Measurements from ENCODE around the gene APBB1.

APBB1 gene

GRCh38 chr11:6365659-6366058 is 53.2 kb downstream of the APBB1 start:
- TF ChIP-seq YY1 (IDR thresholded peaks at IDR 0.05; ENCODE audit: low read depth) (no peak), CEBPB (IDR thresholded peaks at IDR 0.05) (no peak)

- TF ChIP-seq EGR1 (IDR thresholded peaks at IDR 0.05) (no peak), RAD21 (IDR thresholded peaks at IDR 0.05; ENCODE audit: low read depth) (peak; percentile 85)
These were observed 55.8 kb downstream of the APBB1 start for GRCh38 chr11:6362873-6363678.

- TF ChIP-seq MAX (IDR thresholded peaks at IDR 0.05) (no peak), ZBTB7A (IDR thresholded peaks at IDR 0.05; ENCODE audit: low read depth) (no peak), YY1 (IDR thresholded peaks at IDR 0.05; ENCODE audit: low read depth) (no peak), CREB1 (IDR thresholded peaks at IDR 0.05; ENCODE audit: low read depth) (no peak), NFIC (IDR thresholded peaks at IDR 0.05) (no peak), TAF1 (IDR thresholded peaks at IDR 0.05; ENCODE audit: low read depth) (no peak), USF1 (IDR thresholded peaks at IDR 0.05) (no peak), TCF12 (IDR thresholded peaks at IDR 0.05; ENCODE audit: low read depth) (no peak), RAD21 (IDR thresholded peaks at IDR 0.05; ENCODE audit: low read depth) (no peak), EGR1 (IDR thresholded peaks at IDR 0.05) (no peak), REST (IDR thresholded peaks at IDR 0.05; ENCODE audit: low read depth) (no peak), EP300 (IDR thresholded peaks at IDR 0.05; ENCODE audit: borderline replicate concordance) (no peak), FOXM1 (IDR thresholded peaks at IDR 0.05; ENCODE audit: borderline replicate concordance, low read depth) (no peak), TEAD4 (IDR thresholded peaks at IDR 0.05) (no peak)
These were observed 56.6 kb downstream of the APBB1 start for GRCh38 chr11:6362185-6362872.

- TF ChIP-seq TCF12 (IDR thresholded peaks at IDR 0.05; ENCODE audit: low read depth) (no peak), MAX (IDR thresholded peaks at IDR 0.05) (no peak), FOXM1 (IDR thresholded peaks at IDR 0.05; ENCODE audit: borderline replicate concordance, low read depth) (no peak)
These were observed 58.7 kb downstream of the APBB1 start for GRCh38 chr11:6360183-6360582.

- no peak for TF ChIP-seq EGR1 (IDR thresholded peaks at IDR 0.05)
- TF ChIP-seq FOXM1 (IDR thresholded peaks at IDR 0.05; ENCODE audit: borderline replicate concordance, low read depth): no peak
- no peak for TF ChIP-seq TEAD4 (IDR thresholded peaks at IDR 0.05)
- no peak for TF ChIP-seq USF1 (IDR thresholded peaks at IDR 0.05)
- no peak for TF ChIP-seq CEBPB (IDR thresholded peaks at IDR 0.05)
- TF ChIP-seq EP300 (IDR thresholded peaks at IDR 0.05; ENCODE audit: borderline replicate concordance): no peak
- TF ChIP-seq CREB1 (IDR thresholded peaks at IDR 0.05; ENCODE audit: low read depth): no peak
- no peak for TF ChIP-seq NFIC (IDR thresholded peaks at IDR 0.05)
- TF ChIP-seq TCF12 (IDR thresholded peaks at IDR 0.05; ENCODE audit: low read depth): no peak
- TF ChIP-seq ZBTB7A (IDR thresholded peaks at IDR 0.05; ENCODE audit: low read depth): no peak
- no peak for TF ChIP-seq RAD21 (IDR thresholded peaks at IDR 0.05; ENCODE audit: low read depth)
These were observed 61.7 kb downstream of the APBB1 start for GRCh38 chr11:6357222-6357621.

- TF ChIP-seq CEBPB (IDR thresholded peaks at IDR 0.05): no peak
- TF ChIP-seq USF1 (IDR thresholded peaks at IDR 0.05): no peak
- TF ChIP-seq TEAD4 (IDR thresholded peaks at IDR 0.05): no peak
- TF ChIP-seq YY1 (IDR thresholded peaks at IDR 0.05; ENCODE audit: low read depth): no peak
- TF ChIP-seq CREB1 (IDR thresholded peaks at IDR 0.05; ENCODE audit: low read depth): no peak
- TF ChIP-seq TCF12 (IDR thresholded peaks at IDR 0.05; ENCODE audit: low read depth): no peak
- no peak for TF ChIP-seq RAD21 (IDR thresholded peaks at IDR 0.05; ENCODE audit: low read depth)
- TF ChIP-seq ZBTB7A (IDR thresholded peaks at IDR 0.05; ENCODE audit: low read depth): no peak
- no peak for TF ChIP-seq TAF1 (IDR thresholded peaks at IDR 0.05; ENCODE audit: low read depth)
- no peak for TF ChIP-seq EGR1 (IDR thresholded peaks at IDR 0.05)
- TF ChIP-seq NFIC (IDR thresholded peaks at IDR 0.05): no peak
- no peak for TF ChIP-seq FOXM1 (IDR thresholded peaks at IDR 0.05; ENCODE audit: borderline replicate concordance, low read depth)
- no peak for TF ChIP-seq REST (IDR thresholded peaks at IDR 0.05; ENCODE audit: low read depth)
- TF ChIP-seq EP300 (IDR thresholded peaks at IDR 0.05; ENCODE audit: borderline replicate concordance): no peak
- no peak for TF ChIP-seq MAX (IDR thresholded peaks at IDR 0.05)
These were observed 62.3 kb downstream of the APBB1 start for GRCh38 chr11:6356503-6357055.
